ENCODE results near the gene CDH23. TPM values are rescaled to one million over a fixed set of nuclear protein-coding genes. Genes with fewer than 3 reads are reported as not detected.
A peak's percentile ranks its signal among the peaks of the same experiment; 100 is the strongest.

Gene CDH23
- total RNA-seq, 8 experiments from 2014 or later: 1.6 to 81.3 (median 3.3) TPM

DNA sequence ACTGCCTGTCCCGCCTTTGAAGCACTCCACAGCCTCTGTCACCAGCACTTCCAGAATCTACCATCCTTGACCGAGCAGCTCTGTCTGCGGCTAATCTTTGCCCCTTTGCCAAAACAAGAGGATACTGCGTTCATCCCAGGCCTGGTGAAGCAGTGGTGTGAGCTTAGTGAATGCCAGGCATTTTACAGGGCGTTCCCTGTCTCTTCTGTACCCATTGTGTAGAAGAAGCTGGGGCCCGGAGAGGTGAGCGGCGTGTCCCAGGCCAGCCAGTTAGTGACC is 261.7 kb downstream of the CDH23 start:
- ATAC-seq (replicated peaks in 6 of 8): no peak
- in situ Hi-C loops (cut with MboI; ENCODE audit: low pct_unique_long_range_greater_than_20kb in 2 of 9, low sequenced_read_pairs in 9 of 9, unreplicated experiment in 9 of 9): no loop called here

DNA sequence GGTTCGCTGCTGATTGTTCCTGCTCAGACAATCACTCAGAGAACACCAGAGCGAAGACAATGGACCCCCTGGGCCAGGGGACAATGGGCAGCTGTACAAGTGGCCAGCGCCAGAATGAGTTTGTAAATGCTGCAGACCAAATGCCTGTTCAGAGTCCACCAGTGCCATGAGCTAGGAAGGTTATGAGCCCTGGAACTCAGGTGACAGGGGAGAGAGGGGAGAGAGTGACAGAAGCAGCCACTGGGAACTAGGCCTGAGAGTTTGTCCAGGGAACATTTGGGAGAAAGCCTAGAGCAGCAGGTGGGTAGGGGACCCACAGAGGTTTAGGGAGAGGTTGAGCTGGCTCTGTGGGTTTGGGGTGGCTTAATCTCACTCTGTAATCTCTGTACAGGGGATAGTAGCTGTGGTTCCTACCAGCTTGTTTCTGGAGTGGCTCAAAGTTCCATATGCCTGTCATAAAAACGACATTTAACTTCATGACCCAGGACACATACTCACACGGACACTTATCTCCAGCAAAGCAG is 262.5 kb downstream of the CDH23 start:
- WGBS, 10 experiments: 0 to 100% (median 79%) methylated on average over 1 to 3 of the region's 5 CpGs; no CpG with 5 or more reads in 2 of the 10 experiments

More for the DNA sequence above, 261.7 kb downstream of the CDH23 start:
- H3K27ac ChIP-seq: peak overlapping the region in 1 of 2 donors; percentile 49
- no peak overlapping the region for H3K4me3 ChIP-seq
- peaks cover 53 to 71% of the 10 kb centered on the region in 2 donors for H3K4me1 ChIP-seq (replicated peaks in 1 of 2)
- WGBS, 10 experiments: 60 to 82% (median 67%) methylated on average over 2 to 6 of the region's 8 CpGs; no CpG with 5 or more reads in 4 of the 10 experiments

GRCh38 chr10:71659737-71660136 is 263.0 kb downstream of the CDH23 start:
- no peak for ATAC-seq (replicated peaks in 6 of 8)
- Histone ChIP-seq H3K4me1 (replicated peaks in 1 of 2) (peaks cover 45 to 58% of the 10 kb centered on the region in 2 donors), H3K27ac (no peak overlapping the region), H3K4me3 (no peak overlapping the region)
- in situ Hi-C loops (cut with MboI; ENCODE audit: low pct_unique_long_range_greater_than_20kb in 2 of 9, low sequenced_read_pairs in 9 of 9, unreplicated experiment in 9 of 9): no loop called here
- 58 to 100% (median 78%) methylated on average over 1 to 10 of the region's 10 CpGs; no CpG with 5 or more reads in 1 of the 10 experiments for WGBS, 10 experiments

More for the DNA sequence above, 262.5 kb downstream of the CDH23 start:
- H3K4me1 ChIP-seq (replicated peaks in 1 of 2): peaks cover 51 to 64% of the 10 kb centered on the region in 2 donors
- no peak for ATAC-seq (replicated peaks in 6 of 8)
- in situ Hi-C loops (cut with MboI; ENCODE audit: low pct_unique_long_range_greater_than_20kb in 2 of 9, low sequenced_read_pairs in 9 of 9, unreplicated experiment in 9 of 9): no loop called here
- no peak overlapping the region for H3K4me3 ChIP-seq
- H3K27ac ChIP-seq: peak overlapping the region in 1 of 2 donors; percentile 30

DNA sequence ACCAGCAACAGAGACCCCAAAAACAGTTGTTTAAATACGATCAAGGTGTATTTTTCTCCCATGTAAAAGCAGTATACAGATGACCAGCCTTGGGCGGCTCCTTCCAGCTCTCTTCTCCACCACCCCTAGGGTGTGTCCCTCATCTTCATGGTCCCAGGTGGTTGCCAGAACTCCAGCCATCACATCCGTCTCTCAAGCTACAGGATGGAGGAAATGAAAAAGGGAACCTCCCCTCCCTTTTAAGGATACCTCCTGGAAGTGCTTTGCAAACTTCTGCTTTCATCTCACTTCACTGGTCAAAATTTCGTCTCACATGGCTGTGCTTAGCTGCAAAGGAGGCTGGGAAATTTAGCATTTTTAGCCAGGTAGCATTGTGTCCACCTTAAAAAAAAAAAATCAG is 263.6 kb downstream of the CDH23 start:
- in situ Hi-C loops (cut with MboI; ENCODE audit: low pct_unique_long_range_greater_than_20kb in 2 of 9, low sequenced_read_pairs in 9 of 9, unreplicated experiment in 9 of 9): no loop called here
- ATAC-seq (replicated peaks in 6 of 8): no peak
- no peak overlapping the region for H3K27ac ChIP-seq
- 20 to 100% (median 100%) methylated on average over 1 to 4 of the region's 4 CpGs; no CpG with 5 or more reads in 3 of the 10 experiments for WGBS, 10 experiments
- H3K4me3 ChIP-seq: no peak overlapping the region
- peaks cover 48 to 53% of the 10 kb centered on the region in 2 donors for H3K4me1 ChIP-seq (replicated peaks in 1 of 2)

- H3K27ac ChIP-seq: peak overlapping the region in 1 of 2 donors; percentile 3
- ATAC-seq (replicated peaks in 6 of 8): no peak
- H3K4me3 ChIP-seq: no peak overlapping the region
- WGBS, 10 experiments: 40 to 100% (median 66%) methylated on average over 1 to 7 of the region's 11 CpGs; no CpG with 5 or more reads in 3 of the 10 experiments
- peaks cover 51 to 53% of the 10 kb centered on the region in 2 donors for H3K4me1 ChIP-seq (replicated peaks in 1 of 2)
- in situ Hi-C loops (cut with MboI; ENCODE audit: low pct_unique_long_range_greater_than_20kb in 2 of 9, low sequenced_read_pairs in 9 of 9, unreplicated experiment in 9 of 9): no loop called here
These were observed 264.4 kb downstream of the CDH23 start for GRCh38 chr10:71661060-71661622.

GRCh38 chr10:71661779-71662336 is 265.1 kb downstream of the CDH23 start:
- no peak overlapping the region for H3K4me3 ChIP-seq
- ATAC-seq (replicated peaks in 6 of 8): peak in 5 of 8 experiments; percentile 20 to 79 (median 62)
- WGBS, 10 experiments: 35 to 74% (median 58%) methylated on average over 3 to 7 of the region's 28 CpGs; no CpG with 5 or more reads in 6 of the 10 experiments
- H3K27ac ChIP-seq: peak overlapping the region; percentile 42 to 58
- in situ Hi-C loops (cut with MboI; ENCODE audit: low pct_unique_long_range_greater_than_20kb in 2 of 9, low sequenced_read_pairs in 9 of 9, unreplicated experiment in 9 of 9): no loop called here
- H3K4me1 ChIP-seq (replicated peaks in 1 of 2): peaks cover 51 to 53% of the 10 kb centered on the region in 2 donors

GRCh38 chr10:71663311-71663710 is 266.6 kb downstream of the CDH23 start:
- whole genome bisulfite sequencing, 10 experiments: 43 to 100% (median 74%) methylated on average over 2 to 3 of the region's 7 CpGs; no CpG with 5 or more reads in 3 of the 10 experiments
- Histone ChIP-seq H3K27ac (no peak overlapping the region), H3K4me3 (no peak overlapping the region), H3K4me1 (replicated peaks in 1 of 2) (peaks cover 50 to 53% of the 10 kb centered on the region in 2 donors)
- in situ Hi-C loops (cut with MboI; ENCODE audit: low pct_unique_long_range_greater_than_20kb in 2 of 9, low sequenced_read_pairs in 9 of 9, unreplicated experiment in 9 of 9): no loop called here
- peak in 2 of 8 experiments; percentile 61 to 85 for ATAC-seq (replicated peaks in 6 of 8)

DNA sequence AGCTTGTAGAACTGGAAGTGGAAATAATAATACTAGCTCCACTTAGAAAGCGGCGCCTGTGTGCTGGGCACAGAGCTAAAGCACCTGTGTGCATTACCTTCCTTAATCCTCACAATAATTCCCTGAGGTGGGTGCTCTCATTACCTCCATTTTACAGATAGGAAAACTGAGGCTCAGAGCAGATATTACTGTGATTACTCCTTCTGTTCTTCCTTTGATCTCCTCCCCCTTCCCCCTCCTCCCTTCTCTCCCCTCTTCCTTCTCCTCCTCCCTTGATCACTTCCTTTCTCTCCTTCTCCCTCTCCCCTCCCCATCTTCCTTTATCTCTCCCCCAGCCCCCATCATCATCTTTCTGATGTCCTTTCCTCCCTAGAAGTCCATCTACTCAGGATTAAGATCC is 267.9 kb downstream of the CDH23 start:
- no peak for ATAC-seq (replicated peaks in 6 of 8)
- Histone ChIP-seq H3K27ac (no peak overlapping the region), H3K4me1 (replicated peaks in 1 of 2) (peaks cover 49 to 56% of the 10 kb centered on the region in 2 donors), H3K4me3 (no peak overlapping the region)
- in situ Hi-C loops (cut with MboI; ENCODE audit: low pct_unique_long_range_greater_than_20kb in 2 of 9, low sequenced_read_pairs in 9 of 9, unreplicated experiment in 9 of 9): no loop called here
- WGBS, 10 experiments: 20% methylated on average over 1 of the region's 2 CpGs; no CpG with 5 or more reads in 9 of the 10 experiments

DNA sequence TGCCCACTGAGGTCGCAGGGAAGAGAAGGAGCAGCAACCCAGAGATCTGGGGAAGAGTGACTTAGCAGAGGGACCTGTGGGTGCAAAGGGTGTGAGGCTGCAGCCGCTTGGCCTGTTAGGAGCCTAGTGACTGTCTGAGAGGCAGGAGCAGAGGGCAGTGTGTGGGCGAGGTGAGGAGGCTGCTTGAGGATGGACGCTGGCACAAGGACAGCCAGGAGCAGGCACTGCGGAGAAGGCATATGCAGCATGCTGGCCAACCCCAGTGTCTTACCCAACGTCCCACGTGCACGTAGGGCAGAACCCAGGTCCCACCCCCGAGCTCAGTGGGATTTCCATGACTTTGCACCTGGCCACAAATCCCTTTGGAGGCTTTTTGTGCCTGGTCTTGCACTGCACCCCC is 268.7 kb downstream of the CDH23 start:
- no peak for ATAC-seq (replicated peaks in 6 of 8)
- WGBS, 10 experiments: 45 to 100% (median 80%) methylated on average over 1 to 5 of the region's 9 CpGs; no CpG with 5 or more reads in 5 of the 10 experiments
- H3K4me1 ChIP-seq (replicated peaks in 1 of 2): peaks cover 49 to 56% of the 10 kb centered on the region in 2 donors
- no peak overlapping the region for H3K4me3 ChIP-seq
- H3K27ac ChIP-seq: no peak overlapping the region
- in situ Hi-C loops (cut with MboI; ENCODE audit: low pct_unique_long_range_greater_than_20kb in 2 of 9, low sequenced_read_pairs in 9 of 9, unreplicated experiment in 9 of 9): no loop called here

DNA sequence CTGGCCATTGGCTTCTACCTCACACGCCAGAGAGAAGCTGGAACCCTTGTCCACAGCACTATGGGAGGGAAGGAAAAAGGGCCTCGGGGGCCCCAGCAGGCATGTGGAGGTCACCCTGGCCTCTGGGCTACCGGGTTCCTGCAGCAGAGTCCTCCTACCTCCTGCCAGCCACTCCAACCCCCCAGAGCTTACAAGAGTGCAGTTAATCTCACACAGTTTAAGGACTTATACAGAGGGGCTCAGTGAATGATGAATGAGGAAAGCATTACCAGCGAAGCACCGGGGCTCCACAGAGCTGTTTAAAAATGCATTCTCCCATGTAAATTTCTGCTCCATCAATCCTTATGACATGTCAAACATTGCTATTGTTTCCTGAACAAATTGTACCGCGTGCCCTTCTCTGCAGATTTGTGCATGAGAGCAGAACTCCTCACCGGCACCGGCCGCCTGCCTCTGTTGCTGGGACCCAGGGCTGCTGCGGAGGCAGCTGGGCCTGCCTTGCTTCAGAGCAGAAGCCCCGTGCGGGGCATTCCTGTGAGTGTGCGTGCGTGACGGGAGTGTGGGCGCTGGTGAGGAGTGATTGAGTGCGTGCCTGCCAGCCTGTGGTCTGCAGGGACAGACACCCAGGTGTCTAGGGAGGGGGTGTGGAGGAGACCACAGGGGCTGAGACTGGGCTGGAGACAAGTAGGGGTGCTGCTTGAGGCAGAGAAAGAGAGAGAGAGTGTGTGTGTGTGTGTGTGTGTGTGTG is 270.1 kb downstream of the CDH23 start:
- WGBS, 10 experiments: 0 to 81% (median 45%) methylated on average over 1 to 10 of the region's 18 CpGs; no CpG with 5 or more reads in 4 of the 10 experiments
- in situ Hi-C loops (cut with MboI; ENCODE audit: low pct_unique_long_range_greater_than_20kb in 2 of 9, low sequenced_read_pairs in 9 of 9, unreplicated experiment in 9 of 9): no loop called here
- peak in 5 of 8 experiments; percentile 87 to 92 (median 92) for ATAC-seq (replicated peaks in 6 of 8)
- H3K27ac ChIP-seq: peak overlapping the region; percentile 26 to 31
- no peak overlapping the region for H3K4me3 ChIP-seq
- peaks cover 52 to 56% of the 10 kb centered on the region in 2 donors for H3K4me1 ChIP-seq (replicated peaks in 1 of 2)

- ATAC-seq (replicated peaks in 6 of 8): no peak
- in situ Hi-C loops (cut with MboI; ENCODE audit: low pct_unique_long_range_greater_than_20kb in 2 of 9, low sequenced_read_pairs in 9 of 9, unreplicated experiment in 9 of 9): no loop called here
These were observed 270.6 kb downstream of the CDH23 start for GRCh38 chr10:71667387-71667752.

GRCh38 chr10:71671994-71672946 is 275.6 kb downstream of the CDH23 start:
- H3K4me3 ChIP-seq: no peak overlapping the region
- H3K4me1 ChIP-seq (replicated peaks in 1 of 2): peaks cover 36 to 38% of the 10 kb centered on the region in 2 donors
- peak overlapping the region; percentile 16 for H3K27ac ChIP-seq
- ATAC-seq (replicated peaks in 6 of 8): peak; percentile 22 to 92 (median 74)
- in situ Hi-C loops (cut with MboI; ENCODE audit: low pct_unique_long_range_greater_than_20kb in 2 of 9, low sequenced_read_pairs in 9 of 9, unreplicated experiment in 9 of 9): no loop called here
- WGBS, 10 experiments: 0 to 100% (median 40%) methylated on average over 1 to 2 of the region's 16 CpGs; no CpG with 5 or more reads in 5 of the 10 experiments

More at GRCh38 chr10:71667387-71667752, 270.6 kb downstream of the CDH23 start:
- H3K4me1 ChIP-seq (replicated peaks in 1 of 2): peaks cover 55 to 58% of the 10 kb centered on the region in 2 donors
- H3K27ac ChIP-seq: no peak overlapping the region
- no peak overlapping the region for H3K4me3 ChIP-seq
- WGBS, 10 experiments: 27 to 67% (median 48%) methylated on average over 1 to 5 of the region's 5 CpGs; no CpG with 5 or more reads in 3 of the 10 experiments

All from motor neuron (in vitro differentiated cells).